OCI-LY3 (cell line): ENCODE results near the gene UBE3D.

Experiments used
- H2AFZ ChIP-seq: fragments of 200-600, 300-600 bp; shearing (Covaris generic); 2 replicates; pipeline ENCODE4 v1.6.0; 2014; ENCODE audit warnings: antibody characterized with exemption, low read depth, low read length
- H3K27ac ChIP-seq: fragments of 200-600, 300-600 bp; sonication (generic); 2 replicates; pipeline ENCODE4 v1.5.1; 2014; ENCODE audit warnings: mild to moderate bottlenecking, low read length, moderate library complexity, mixed read lengths
- H3K27me3 ChIP-seq: fragments of 200-600, 300-600 bp; sonication (generic); 2 replicates; pipeline ENCODE4 v1.6.1; 2014; ENCODE audit warnings: low read depth, low read length, mixed read lengths
- H3K36me3 ChIP-seq: fragments of 200-600, 300-600 bp; sonication (generic); replicated peaks from 2 replicates; pipeline ENCODE3; 2014; ENCODE audit warnings: low read depth, low read length, mixed read lengths
- H3K4me1 ChIP-seq: fragments of 300-600, 200-600 bp; sonication (generic); 2 replicates; pipeline ENCODE4 v1.6.1; 2014; ENCODE audit warnings: low read length, mixed read lengths
- H3K4me2 ChIP-seq: fragments of 200-600, 300-600 bp; sonication (generic); 2 replicates; pipeline ENCODE4 v1.6.1; 2014; ENCODE audit warnings: low read length, mixed read lengths
- H3K4me3 ChIP-seq: fragments of 300-600, 200-600 bp; sonication (generic); 2 replicates; pipeline ENCODE4 v1.5.1; 2014; ENCODE audit warnings: antibody characterized with exemption, mild to moderate bottlenecking, low read length, moderate library complexity
- H3K79me2 ChIP-seq: fragments of 300-600, 200-600 bp; shearing (Covaris generic); 2 replicates; pipeline ENCODE4 v1.6.1; 2014; ENCODE audit warnings: mild to moderate bottlenecking, low read length, mixed read lengths
- H3K9ac ChIP-seq: fragments of 300-600, 200-600 bp; shearing (Covaris generic); 2 replicates; pipeline ENCODE4 v1.6.0; 2014; ENCODE audit warnings: mild to moderate bottlenecking, low read length, moderate library complexity
- H3K9me3 ChIP-seq: fragments of 200-600, 300-600 bp; shearing (Covaris generic); 2 replicates; pipeline ENCODE4 v1.6.1; 2014; ENCODE audit warnings: low read length, mixed read lengths; ENCODE audit not compliant: insufficient read depth
- H4K20me1 ChIP-seq: fragments of 200-600, 300-600 bp; sonication (generic); 2 replicates; pipeline ENCODE4 v1.6.1; 2016; ENCODE audit warnings: low read length, mixed read lengths; ENCODE audit not compliant: insufficient read depth
- CTCF ChIP-seq: fragments of 200-600, 300-600 bp; sonication (generic); IDR thresholded peaks from 2 replicates; pipeline ENCODE4 v1.5.1; 2014; ENCODE audit warnings: antibody characterized with exemption, low read length, low read depth
- EZH2phosphoT487 ChIP-seq: fragments of 200-600 bp; shearing (Covaris generic); IDR thresholded peaks from 2 replicates; pipeline ENCODE4 v1.6.1; 2018; ENCODE audit warnings: antibody characterized with exemption, mixed run types, low read depth

The UBE3D gene

GRCh38 chr6:82882363-82883023 lies 183.1 kb downstream of the UBE3D start:
- Histone ChIP-seq H3K27me3 (no peaks in the 10 kb centered on the region), H3K4me3 (no peak overlapping the region), H4K20me1 (no peaks in the 10 kb centered on the region), H3K9me3 (no peaks in the 10 kb centered on the region), H3K9ac (no peak overlapping the region), H3K36me3 (no peaks in the 10 kb centered on the region), H2AFZ (no peak overlapping the region), H3K4me1 (no peaks in the 10 kb centered on the region), H3K4me2 (no peak overlapping the region), H3K79me2 (no peaks in the 10 kb centered on the region), H3K27ac (no peak overlapping the region)
- no peak for TF ChIP-seq EZH2phosphoT487

GRCh38 chr6:82881519-82881918 lies 184.1 kb downstream of the UBE3D start:
- H3K27me3 ChIP-seq = no peaks in the 10 kb centered on the region
- no peaks in the 10 kb centered on the region for H3K79me2 ChIP-seq
- no peak overlapping the region for H2AFZ ChIP-seq
- H3K4me1 ChIP-seq = no peaks in the 10 kb centered on the region
- H3K27ac ChIP-seq = no peak overlapping the region
- H3K36me3 ChIP-seq = no peaks in the 10 kb centered on the region
- H3K9me3 ChIP-seq = no peaks in the 10 kb centered on the region
- no peak overlapping the region for H3K9ac ChIP-seq
- H3K4me2 ChIP-seq = no peak overlapping the region
- H3K4me3 ChIP-seq = no peak overlapping the region
- TF ChIP-seq EZH2phosphoT487 (no peak), CTCF (no peak)
- no peaks in the 10 kb centered on the region for H4K20me1 ChIP-seq

GRCh38 chr6:82878812-82879211 lies 186.8 kb downstream of the UBE3D start:
- no peaks in the 10 kb centered on the region for H3K27me3 ChIP-seq
- no peak overlapping the region for H3K4me2 ChIP-seq
- no peak overlapping the region for H3K27ac ChIP-seq
- H3K36me3 ChIP-seq = no peaks in the 10 kb centered on the region
- no peak for TF ChIP-seq CTCF
- no peak for TF ChIP-seq EZH2phosphoT487
- no peaks in the 10 kb centered on the region for H3K9me3 ChIP-seq
- no peak overlapping the region for H3K4me3 ChIP-seq
- H2AFZ ChIP-seq = no peak overlapping the region
- H3K79me2 ChIP-seq = no peaks in the 10 kb centered on the region
- H4K20me1 ChIP-seq = no peaks in the 10 kb centered on the region
- peaks cover 4% of the 10 kb centered on the region; the same call in 1 of the 2 replicates for H3K4me1 ChIP-seq
- H3K9ac ChIP-seq = no peak overlapping the region

GRCh38 chr6:82877213-82878195 lies 188.1 kb downstream of the UBE3D start:
- no peaks in the 10 kb centered on the region for H3K9me3 ChIP-seq
- no peak overlapping the region for H3K4me3 ChIP-seq
- TF ChIP-seq CTCF = no peak
- TF ChIP-seq EZH2phosphoT487 = no peak
- no peak overlapping the region for H3K9ac ChIP-seq
- H3K27ac ChIP-seq = no peak overlapping the region
- no peaks in the 10 kb centered on the region for H3K27me3 ChIP-seq
- no peak overlapping the region for H3K4me2 ChIP-seq
- no peak overlapping the region for H2AFZ ChIP-seq
- peaks cover 4% of the 10 kb centered on the region; the same call in 1 of the 2 replicates for H3K4me1 ChIP-seq
- no peaks in the 10 kb centered on the region for H3K79me2 ChIP-seq
- H3K36me3 ChIP-seq = no peaks in the 10 kb centered on the region
- no peaks in the 10 kb centered on the region for H4K20me1 ChIP-seq
